Measurements from ENCODE around the gene SMYD2.

Gene SMYD2

GRCh38 chr1:214300149-214300780, 19.3 kb downstream of the SMYD2 start:
- TF ChIP-seq CTCF (IDR thresholded peaks at IDR 0.05; ENCODE audit: control extremely low read depth, extremely low read depth, low read depth, missing control alignments), result no peak
- CTCF ChIA-PET, result interaction anchor here (1.5 to 3.0 kb wide), 3 partner anchors 31 to 86 kb away, joined by 3 to 13 read pairs (median 5); no protein-coding TSS in a partner anchor
- no peak for DNase-seq (ENCODE audit: extremely low spot score)
- POLR2A ChIA-PET, result interaction anchor here (0.6 kb wide), 1 partner anchor 17 kb away, joined by 3 read pairs; no protein-coding TSS in a partner anchor

- ChIA-PET POLR2A (no interaction called here), CTCF (interaction anchor here (1.5 to 3.0 kb wide), 2 partner anchors 30 to 87 kb away, joined by 3 to 13 read pairs; no protein-coding TSS in a partner anchor)
- TF ChIP-seq CTCF (IDR thresholded peaks at IDR 0.05; ENCODE audit: control extremely low read depth, extremely low read depth, low read depth, missing control alignments), result no peak
- DNase-seq (ENCODE audit: extremely low spot score), result no peak
Observed at GRCh38 chr1:214301526-214301925, 20.6 kb downstream of the SMYD2 start.

- DNase-seq (ENCODE audit: extremely low spot score), result no peak
- ChIA-PET CTCF (interaction anchor here (0.8 to 2.0 kb wide), 11 partner anchors 18 to 42 kb away, joined by 3 to 16 read pairs (median 5); no protein-coding TSS in a partner anchor), POLR2A (no interaction called here)
- TF ChIP-seq CTCF (IDR thresholded peaks at IDR 0.05; ENCODE audit: control extremely low read depth, extremely low read depth, low read depth, missing control alignments), result no peak
Observed at GRCh38 chr1:214303141-214303930, 22.4 kb downstream of the SMYD2 start.

GRCh38 chr1:214305164-214305751, 24.3 kb downstream of the SMYD2 start:
- ChIA-PET CTCF (interaction anchor here (1.0 to 2.0 kb wide), 5 partner anchors 27 to 323 kb away, joined by 3 to 16 read pairs (median 5); no protein-coding TSS in a partner anchor), POLR2A (interaction anchor here (0.6 kb wide), 1 partner anchor 84 kb away, joined by 3 read pairs; no protein-coding TSS in a partner anchor)
- TF ChIP-seq CTCF (IDR thresholded peaks at IDR 0.05; ENCODE audit: control extremely low read depth, extremely low read depth, low read depth, missing control alignments), result no peak
- DNase-seq (ENCODE audit: extremely low spot score), result no peak

- TF ChIP-seq CTCF (IDR thresholded peaks at IDR 0.05; ENCODE audit: control extremely low read depth, extremely low read depth, low read depth, missing control alignments), result no peak
- no peak for DNase-seq (ENCODE audit: extremely low spot score)
- ChIA-PET CTCF (interaction anchor here (1.0 to 1.9 kb wide), 6 partner anchors 11 to 322 kb away, joined by 3 to 15 read pairs (median 6); no protein-coding TSS in a partner anchor), POLR2A (no interaction called here)
Observed at GRCh38 chr1:214306269-214306668, 25.3 kb downstream of the SMYD2 start.

GRCh38 chr1:214310010-214310409, 29.1 kb downstream of the SMYD2 start:
- POLR2A ChIA-PET, result no interaction called here
- TF ChIP-seq CTCF (IDR thresholded peaks at IDR 0.05; ENCODE audit: control extremely low read depth, extremely low read depth, low read depth, missing control alignments), result no peak
- DNase-seq (ENCODE audit: extremely low spot score), result no peak
- CTCF ChIA-PET, result interaction anchor here (1.0 to 1.2 kb wide), 2 partner anchors 22 to 49 kb away, joined by 3 read pairs; no protein-coding TSS in a partner anchor

Data from GM10248 (cell line).